GM12878 (cell line): Measurements from ENCODE around the gene PBLD. TPM values are rescaled to one million over a fixed set of nuclear protein-coding genes. Genes with fewer than 3 reads are reported as not detected.
A peak's percentile ranks its signal among the peaks of the same experiment; 100 is the strongest.

ENCODE experiments used
- ATF7 ChIP-seq: fragments of 450-650 bp; IDR thresholded peaks from 2 replicates; pipeline ENCODE4 v1.6.1; 2016; ENCODE audit warnings: low read depth, mild to moderate bottlenecking
- CHD4 ChIP-seq: fragments of 200-600 bp; sonication (generic); IDR thresholded peaks from 2 replicates; pipeline ENCODE4 v1.6.1; 2016; ENCODE audit warnings: mild to moderate bottlenecking
- E2F8 ChIP-seq: fragments of 450-650 bp; IDR thresholded peaks from 2 replicates; pipeline ENCODE4 v1.6.1; 2018; ENCODE audit warnings: mild to moderate bottlenecking, low read depth, moderate library complexity; ENCODE audit not compliant: partially characterized antibody
- HCFC1 ChIP-seq: fragments of 150-350 bp; IDR thresholded peaks from 2 replicates; pipeline ENCODE4 v1.6.1; 2014; ENCODE audit warnings: low read length
- HDAC2 ChIP-seq: fragments of 200-600 bp; sonication (generic); IDR thresholded peaks from 2 replicates; pipeline ENCODE4 v1.6.1; 2017
- HSF1 ChIP-seq: fragments of 150-350 bp; IDR thresholded peaks from 2 replicates; pipeline ENCODE4 v1.6.1; 2014; ENCODE audit warnings: mild to moderate bottlenecking, low read depth, low read length
- IRF3 ChIP-seq: fragments of 450-650 bp; IDR thresholded peaks from 2 replicates; pipeline ENCODE4 v1.6.1; 2014; ENCODE audit warnings: mild to moderate bottlenecking
- KDM1A ChIP-seq: fragments of 200-600 bp; sonication (generic); IDR thresholded peaks from 2 replicates; pipeline ENCODE4 v1.6.1; 2016; ENCODE audit warnings: borderline replicate concordance
- MEF2A ChIP-seq: IDR thresholded peaks from 2 replicates; pipeline ENCODE4 v1.6.1; 2011; ENCODE audit warnings: low read depth, mild to moderate bottlenecking, low read length, moderate library complexity; ENCODE audit not compliant: insufficient read depth
- MLLT1 ChIP-seq: fragments of 450-650 bp; IDR thresholded peaks from 2 replicates; pipeline ENCODE4 v1.6.1; 2016; ENCODE audit warnings: mild to moderate bottlenecking
- NBN ChIP-seq: fragments of 450-650 bp; IDR thresholded peaks from 2 replicates; pipeline ENCODE4 v1.6.1; 2016
- NR2C1 ChIP-seq: fragments of 450-650 bp; IDR thresholded peaks from 2 replicates; pipeline ENCODE4 v1.6.1; 2017; ENCODE audit warnings: antibody characterized with exemption, mild to moderate bottlenecking, moderate library complexity
- RELB ChIP-seq: fragments of 450-650 bp; IDR thresholded peaks from 2 replicates; pipeline ENCODE4 v1.6.1; 2017; ENCODE audit warnings: low read depth, mild to moderate bottlenecking, moderate library complexity
- SIX5 ChIP-seq: IDR thresholded peaks from 2 replicates; pipeline ENCODE4 v1.6.1; 2011; ENCODE audit warnings: mild to moderate bottlenecking, low read depth, low read length, moderate library complexity; ENCODE audit not compliant: severe bottlenecking
- SMARCA5 ChIP-seq: fragments of 450-650 bp; IDR thresholded peaks from 2 replicates; pipeline ENCODE4 v1.6.1; 2017; ENCODE audit warnings: mild to moderate bottlenecking
- SREBF1 ChIP-seq: IDR thresholded peaks from 2 replicates; pipeline ENCODE4 v1.6.1; 2012; ENCODE audit warnings: mild to moderate bottlenecking, low read length
- SUPT20H ChIP-seq: IDR thresholded peaks from 2 replicates; pipeline ENCODE4 v1.6.1; 2011; ENCODE audit warnings: low read depth, mild to moderate bottlenecking, low read length, moderate library complexity, borderline replicate concordance; ENCODE audit not compliant: control insufficient read depth
- TCF3 ChIP-seq: IDR thresholded peaks from 2 replicates; pipeline ENCODE4 v1.6.1; 2012; ENCODE audit warnings: low read depth, mild to moderate bottlenecking, low read length, borderline replicate concordance; ENCODE audit not compliant: insufficient read depth
- YBX1 ChIP-seq: fragments of 450-650 bp; IDR thresholded peaks from 2 replicates; pipeline ENCODE4 v1.6.1; 2016; ENCODE audit warnings: antibody characterized with exemption
- ZNF207 ChIP-seq: fragments of 450-650 bp; IDR thresholded peaks from 2 replicates; pipeline ENCODE4 v1.6.1; 2014; ENCODE audit warnings: antibody characterized with exemption, mild to moderate bottlenecking, borderline replicate concordance
- ZNF384 ChIP-seq: IDR thresholded peaks from 2 replicates; pipeline ENCODE4 v1.6.1; 2012; ENCODE audit warnings: low read depth, mild to moderate bottlenecking, low read length, improper control_type of control experiment, borderline replicate concordance
- polyA plus RNA-seq, 11 experiments: library from polyadenylated mRNA; depleted of rRNA in 4 of 11; unstranded in 6 of 11; stranded (reverse) in 5 of 11; fragments of >200 nt; fragmentation: Nextera tagmentation in 4 of 11; fragmentation: Illumina TruSeq in 1 of 11; extraction: Ambion mirVana in 4 of 11; extraction: Trizol in 1 of 11; gene quantifications; 1 replicate in 1 of 11; 2 replicates in 10 of 11; pipeline versions ENCODE4 v1.2.1 to v1.2.3, GENCODE V29; 2011 to 2016; ENCODE audit warnings: inconsistent platforms in 2 of 11, missing spikeins in 2 of 11, low read depth in 1 of 11
- total RNA-seq, 4 experiments: library from RNA; depleted of rRNA in 3 of 4; stranded (reverse); fragments of >200 nt in 3 of 4; fragmentation: Illumina TruSeq in 1 of 4; extraction: Trizol in 1 of 4; gene quantifications; 2 replicates each; pipeline versions ENCODE4 v1.2.1 to v1.2.3, GENCODE V29; 2013 to 2021

PBLD gene
- total and polyA plus RNA-seq, 10 of the 15 experiments (the other 5 are each of a cell fraction or from before 2014, with no cell fraction given): 0.68 to 2.8 (median 1.7) TPM

GRCh38 chr10:68332259-68333057, at the start of gene PBLD (continued):
- TF ChIP-seq MLLT1 (peak; percentile 77), NR2C1 (no peak), YBX1 (no peak), IRF3 (no peak), RELB (peak; percentile 74), ATF7 (no peak), MEF2A (no peak), E2F8 (no peak), ZNF207 (no peak; the same call in 1 of the 2 replicates), SUPT20H (no peak), SREBF1 (no peak), KDM1A (no peak), TCF3 (no peak), NBN (peak; percentile 78), HDAC2 (no peak), SIX5 (no peak), HCFC1 (no peak), HSF1 (no peak), SMARCA5 (peak; percentile 99), CHD4 (no peak), ZNF384 (no peak)
